ENCODE results near the gene RUNX2. TPM values are rescaled to one million over a fixed set of nuclear protein-coding genes. Genes with fewer than 3 reads are reported as not detected.
A peak's percentile ranks its signal among the peaks of the same experiment; 100 is the strongest.

RUNX2 gene
- total and polyA plus RNA-seq, 9 of the 15 experiments (the other 6 are each of a cell fraction or from before 2014, with no cell fraction given): 0.29 to 1.00 (median 0.43) TPM

GRCh38 chr6:45377043-45377553, 49.0 kb downstream of the RUNX2 start (continued):
- TF ChIP-seq CTCFL (IDR thresholded peaks at IDR 0.05; ENCODE audit: borderline replicate concordance, insufficient read depth, low read depth, low read length, poor library complexity, severe bottlenecking): no peak
- TF ChIP-seq GTF2B (IDR thresholded peaks at IDR 0.05; ENCODE audit: extremely low read depth, insufficient read length): no peak
- TF ChIP-seq NKRF (IDR thresholded peaks at IDR 0.05; ENCODE audit: borderline replicate concordance): 0 out of 2 replicates have a peak, but pooled peaks have one; percentile 30
- TF ChIP-seq MCM2 (IDR thresholded peaks at IDR 0.05; ENCODE audit: low read depth): no peak
- no peak for TF ChIP-seq ZNF184 (CRISPR knock-in tag; IDR thresholded peaks at IDR 0.05)
- TF ChIP-seq SAFB (IDR thresholded peaks at IDR 0.05; ENCODE audit: borderline replicate concordance, low read depth, low read length): no peak
- 0 out of 2 replicates have a peak, but pooled peaks have one; percentile 39 for TF ChIP-seq ZNF830 (CRISPR knock-in tag; IDR thresholded peaks at IDR 0.05)
- TF ChIP-seq RBM39 (optimal IDR thresholded peaks at IDR 0.05; ENCODE audit: low read depth, low read length): no peak
- no peak for TF ChIP-seq ZNF79 (CRISPR knock-in tag; IDR thresholded peaks at IDR 0.05; ENCODE audit: low read depth)
- TF ChIP-seq HEY1 (CRISPR knock-in tag; IDR thresholded peaks at IDR 0.05; ENCODE audit: borderline replicate concordance): no peak
- TF ChIP-seq MLLT1 (IDR thresholded peaks at IDR 0.05): no peak; a peak in 1 of 4 replicates
- TF ChIP-seq NR0B1 (IDR thresholded peaks at IDR 0.05; ENCODE audit: partially characterized antibody): no peak
- 0 out of 2 replicates have a peak, but pooled peaks have one; percentile 3 for TF ChIP-seq E2F4 (CRISPR knock-in tag; IDR thresholded peaks at IDR 0.05; ENCODE audit: low read depth)
- 0 out of 4 replicates have a peak, but pooled peaks of 1 of the 2 experiments have one; percentile 15 for TF ChIP-seq FOXK2 (conservative IDR thresholded peaks at IDR 0.05 in 1 of 2, IDR thresholded peaks at IDR 0.05 in 1 of 2; ENCODE audit: low read depth in 2 of 2)
- TF ChIP-seq E4F1 (CRISPR knock-in tag; IDR thresholded peaks at IDR 0.05; ENCODE audit: borderline replicate concordance): no peak

All from K562 (cell line).